GM23248 (cell line): ENCODE results near the gene AADACL4. TPM values are rescaled to one million over a fixed set of nuclear protein-coding genes. Genes with fewer than 3 reads are reported as not detected.

Experiments
- DNase-seq: peaks from one replicate; pipeline ENCODE4 v3.0.0-alpha.2; 2015
- H2AFZ ChIP-seq: fragments of 200-600 bp; sonication (generic); 2 replicates; pipeline ENCODE4 v1.6.1; 2016; ENCODE audit warnings: antibody characterized with exemption
- H3F3A ChIP-seq: fragments of 200-600 bp; sonication (generic); 2 replicates; pipeline ENCODE4 v1.6.1; 2016; ENCODE audit warnings: mild to moderate bottlenecking, antibody characterized with exemption, mixed run types; ENCODE audit not compliant: insufficient read depth
- H3K27ac ChIP-seq: fragments of 200-600 bp; sonication (generic); 2 replicates; pipeline ENCODE4 v1.5.1; 2016; ENCODE audit warnings: mild to moderate bottlenecking
- H3K27me3 ChIP-seq: fragments of 200-600 bp; sonication (generic); replicated peaks from 2 replicates; pipeline ENCODE4 v1.6.1; 2016; ENCODE audit warnings: mild to moderate bottlenecking; ENCODE audit not compliant: insufficient read depth
- H3K36me3 ChIP-seq: fragments of 200-600 bp; sonication (generic); 2 replicates; pipeline ENCODE4 v1.6.1; 2016; ENCODE audit warnings: low read depth, mild to moderate bottlenecking
- H3K4me1 ChIP-seq: fragments of 200-600 bp; sonication (generic); 2 replicates; pipeline ENCODE4 v1.6.1; 2016; ENCODE audit warnings: mild to moderate bottlenecking; ENCODE audit not compliant: insufficient read depth
- H3K4me2 ChIP-seq: fragments of 200-600 bp; sonication (generic); one replicate; pipeline ENCODE4 v1.6.1; 2016; ENCODE audit warnings: mild to moderate bottlenecking; ENCODE audit not compliant: unreplicated experiment
- H3K4me3 ChIP-seq: fragments of 200-600 bp; sonication (generic); 2 replicates; pipeline ENCODE4 v1.5.1; 2016; ENCODE audit warnings: mild to moderate bottlenecking
- H3K79me2 ChIP-seq: fragments of 200-600 bp; sonication (generic); 2 replicates; pipeline ENCODE4 v1.6.1; 2016; ENCODE audit warnings: mild to moderate bottlenecking; ENCODE audit not compliant: insufficient read depth
- H3K9ac ChIP-seq: fragments of 200-600 bp; sonication (generic); 2 replicates; pipeline ENCODE4 v1.6.1; 2016; ENCODE audit warnings: mild to moderate bottlenecking
- H3K9me2 ChIP-seq: fragments of 200-600 bp; sonication (generic); 2 replicates; pipeline ENCODE4 v1.6.1; 2016; ENCODE audit warnings: mixed run types, mild to moderate bottlenecking, moderate library complexity; ENCODE audit not compliant: insufficient read depth
- H3K9me3 ChIP-seq: fragments of 200-600 bp; sonication (generic); one replicate; pipeline ENCODE4 v1.6.1; 2017; ENCODE audit warnings: low read depth
- H4K20me1 ChIP-seq: fragments of 200-600 bp; sonication (generic); 2 replicates; pipeline ENCODE4 v1.6.0; 2016; ENCODE audit not compliant: insufficient read depth
- EZH2 ChIP-seq: fragments of 200-600 bp; sonication (generic); IDR thresholded peaks from 2 replicates; pipeline ENCODE4 v1.6.1; 2018; ENCODE audit warnings: antibody characterized with exemption, mild to moderate bottlenecking; ENCODE audit not compliant: insufficient read depth, poor library complexity, severe bottlenecking
- EZH2phosphoT487 ChIP-seq: fragments of 200-600 bp; sonication (generic); IDR thresholded peaks from 2 replicates; pipeline ENCODE4 v1.6.1; 2018; ENCODE audit warnings: antibody characterized with exemption, moderate library complexity, mild to moderate bottlenecking, low read depth; ENCODE audit not compliant: insufficient read depth
- WGBS, 2 experiments: methylation state at CpG; one replicate each; pipeline ENCODE4 v1.1.6; 2015 to 2017; ENCODE audit warnings: low lambda C conversion rate in 2 of 2, low coverage in 1 of 2; ENCODE audit errors: missing lambda C conversion rate in 2 of 2; 5-methylcytosine and 5-hydroxymethylcytosine counted together
- in situ Hi-C: fragments of 300-500 bp; cut with MboI; formaldehyde crosslinking; loops from 2 replicates; pipeline ENCODE4 v1.15.0; 2020
- polyA plus RNA-seq: library from polyadenylated mRNA; unstranded; fragments of >200 nt; fragmentation: Nextera tagmentation; extraction: Ambion mirVana; gene quantifications from 2 replicates; pipeline ENCODE4 v1.2.1, GENCODE V29; 2016
- total RNA-seq: library from RNA; depleted of rRNA; stranded (reverse); fragments of >200 nt; shearing (Covaris generic); gene quantifications from 2 replicates; pipeline ENCODE4 v1.2.3, GENCODE V29; 2014

AADACL4 gene
- total and polyA plus RNA-seq, 2 experiments from 2014 or later, result not detected

DNA sequence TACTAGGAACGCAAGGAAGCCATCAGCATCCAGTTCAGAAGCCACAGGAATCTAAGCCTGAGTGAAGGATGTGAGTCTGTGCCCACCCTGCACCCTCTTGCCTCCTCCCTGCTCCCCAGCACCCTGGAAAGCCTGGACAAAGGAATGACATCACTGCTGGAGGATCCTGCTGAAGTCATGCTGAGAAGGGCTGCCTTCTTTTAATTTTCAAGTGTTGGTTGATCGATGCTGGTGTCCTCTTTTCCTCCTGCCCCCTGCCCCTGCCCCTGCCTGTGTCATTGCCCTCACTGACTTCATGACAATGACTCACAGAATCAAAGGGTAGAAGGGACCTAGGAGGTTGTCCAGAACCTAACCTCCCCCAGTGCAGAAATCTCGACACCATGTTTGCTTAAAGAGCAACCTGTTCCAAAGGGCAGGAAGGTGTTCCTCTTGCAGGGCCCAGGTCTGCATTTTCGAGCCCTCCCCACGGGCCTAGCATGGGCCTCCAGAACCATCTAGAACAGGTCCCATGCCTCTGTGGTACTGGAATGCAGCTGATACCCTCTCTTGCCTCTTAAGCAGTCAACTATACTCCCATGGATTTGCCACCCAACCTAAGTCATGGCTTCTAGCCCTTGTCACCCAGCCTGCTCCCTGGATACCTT, 35.5 kb upstream of the AADACL4 start:
- no peak overlapping the region for H3K4me3 ChIP-seq
- H3K27ac ChIP-seq, result no peak overlapping the region
- no peaks in the 10 kb centered on the region for H3K9me2 ChIP-seq
- no peak for TF ChIP-seq EZH2
- peaks cover 39% of the 10 kb centered on the region for H3K4me1 ChIP-seq
- H3F3A ChIP-seq, result peaks cover 19% of the 10 kb centered on the region
- peaks cover 63% of the 10 kb centered on the region for H3K79me2 ChIP-seq
- H3K27me3 ChIP-seq, result no peaks in the 10 kb centered on the region
- H2AFZ ChIP-seq, result no peak overlapping the region
- no peak for DNase-seq
- H3K9ac ChIP-seq, result no peak overlapping the region
- WGBS, 2 experiments, result 93 to 95% methylated on average over 5 of the region's 5 CpGs
- no peak overlapping the region for H3K4me2 ChIP-seq
- no peaks in the 10 kb centered on the region for H3K9me3 ChIP-seq
- no peaks in the 10 kb centered on the region for H3K36me3 ChIP-seq
- in situ Hi-C loops, result no loop called here
- H4K20me1 ChIP-seq, result no peaks in the 10 kb centered on the region

DNA sequence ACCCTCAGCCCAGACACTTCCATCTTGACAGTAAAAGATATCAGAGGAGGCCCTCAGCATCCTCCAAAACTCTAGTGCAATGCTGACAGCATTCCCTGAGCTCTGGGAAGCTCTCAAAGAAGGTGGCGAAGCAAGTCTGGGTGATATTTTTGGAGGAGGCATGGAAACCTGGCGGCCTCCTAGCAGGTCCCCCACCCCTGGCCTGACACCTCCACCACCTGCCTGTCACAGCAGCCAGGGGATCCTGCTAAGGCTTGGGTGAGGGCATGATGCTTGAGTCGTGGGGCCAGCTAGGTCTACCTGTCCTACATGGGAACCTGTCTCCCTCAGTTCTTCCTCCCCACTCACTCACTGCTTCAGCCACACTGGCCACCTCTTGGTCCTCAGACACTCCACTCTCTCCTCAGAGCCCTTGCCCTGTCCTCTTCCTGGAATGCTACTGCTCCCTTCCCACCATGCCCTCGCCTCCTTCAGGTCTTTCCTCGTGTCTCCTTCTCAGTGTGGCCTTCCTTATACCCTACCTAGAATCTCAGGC, 34.3 kb upstream of the AADACL4 start:
- H3K4me2 ChIP-seq, result no peak overlapping the region
- H3K36me3 ChIP-seq, result no peaks in the 10 kb centered on the region
- no peak for DNase-seq
- H3K79me2 ChIP-seq, result peaks cover 74% of the 10 kb centered on the region
- H3K9ac ChIP-seq, result no peak overlapping the region
- H4K20me1 ChIP-seq, result no peaks in the 10 kb centered on the region
- H3K9me2 ChIP-seq, result no peaks in the 10 kb centered on the region
- no peaks in the 10 kb centered on the region for H3K27me3 ChIP-seq
- H3F3A ChIP-seq, result peaks cover 16% of the 10 kb centered on the region
- H2AFZ ChIP-seq, result no peak overlapping the region
- H3K4me3 ChIP-seq, result no peak overlapping the region
- H3K27ac ChIP-seq, result 0 out of 2 replicates have a peak overlapping the region, but pooled peaks have one; percentile 59
- H3K4me1 ChIP-seq, result peaks cover 31% of the 10 kb centered on the region
- no peaks in the 10 kb centered on the region for H3K9me3 ChIP-seq
- WGBS, 2 experiments, result 81 to 90% methylated on average over 5 of the region's 5 CpGs
- in situ Hi-C loops, result loop anchor here (10.0 kb wide), 1 partner anchor 205 kb away; no protein-coding TSS in a partner anchor
- no peak for TF ChIP-seq EZH2phosphoT487

DNA sequence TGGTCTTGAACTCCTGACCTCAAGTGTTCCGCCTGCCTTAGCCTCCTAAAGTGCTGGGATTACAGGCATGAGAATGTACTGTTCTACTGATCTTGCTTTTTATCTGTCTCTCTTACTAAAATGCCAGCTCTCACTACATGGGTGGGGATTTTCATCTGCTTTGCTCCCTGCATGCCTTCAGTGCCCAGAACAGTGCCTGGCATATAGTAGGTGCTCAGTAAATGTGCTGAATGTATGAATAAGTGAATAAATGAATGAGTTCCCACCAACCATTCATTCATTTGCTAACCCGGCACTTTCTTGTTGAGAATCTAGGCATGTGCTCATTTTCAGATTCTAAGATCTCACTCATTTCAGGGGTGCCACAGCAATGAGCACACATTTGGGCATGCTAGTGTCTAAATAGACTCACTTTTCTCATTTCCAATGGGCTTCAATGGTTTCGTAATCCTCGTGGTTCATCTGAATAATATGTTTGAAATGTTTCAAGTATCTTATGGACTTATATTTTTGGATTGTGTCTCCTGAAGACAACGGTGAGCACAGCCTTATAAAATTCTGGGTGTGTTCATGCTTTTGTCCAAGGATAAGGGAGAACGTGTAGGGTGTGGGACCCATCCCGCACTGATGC, 33.5 kb upstream of the AADACL4 start:
- Histone ChIP-seq H3K79me2 (peaks cover 76% of the 10 kb centered on the region), H3K27me3 (no peaks in the 10 kb centered on the region), H3K4me1 (peaks cover 35% of the 10 kb centered on the region), H3F3A (peaks cover 23% of the 10 kb centered on the region), H3K4me2 (peak overlapping the region; percentile 17), H3K9ac (0 out of 2 replicates have a peak overlapping the region, but pooled peaks have one; percentile 11), H3K9me3 (no peaks in the 10 kb centered on the region), H3K4me3 (no peak overlapping the region), H3K36me3 (no peaks in the 10 kb centered on the region), H2AFZ (no peak overlapping the region), H3K27ac (peak overlapping the region; percentile 59), H4K20me1 (no peaks in the 10 kb centered on the region), H3K9me2 (no peaks in the 10 kb centered on the region)
- WGBS, 2 experiments, result 49 to 51% methylated on average over 7 of the region's 7 CpGs
- DNase-seq, result peak; percentile 84
- in situ Hi-C loops, result loop anchor here (10.0 kb wide), 1 partner anchor 206 kb away; no protein-coding TSS in a partner anchor
- TF ChIP-seq EZH2 (no peak), EZH2phosphoT487 (no peak)

DNA sequence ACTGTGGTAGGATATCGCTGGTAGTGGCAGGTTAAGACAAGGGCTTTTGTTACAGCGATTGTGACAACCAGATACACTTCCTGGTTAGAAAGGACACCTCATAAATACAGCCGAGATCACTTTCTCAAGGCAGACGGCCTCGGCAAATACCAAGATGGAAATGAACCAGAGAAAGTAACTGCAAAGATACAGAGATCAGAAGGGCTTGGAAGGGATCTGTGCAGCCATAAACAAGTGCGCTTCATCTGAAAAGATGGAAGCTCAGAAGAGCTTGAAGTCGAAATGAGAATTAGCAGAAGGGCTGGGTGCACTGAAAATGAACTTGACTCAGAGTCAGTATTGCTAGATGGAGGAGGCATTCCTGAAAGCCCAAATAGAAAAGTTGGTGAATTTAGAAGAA, 32.9 kb upstream of the AADACL4 start:
- H3K4me2 ChIP-seq, result peak overlapping the region; percentile 17
- H3K4me3 ChIP-seq, result no peak overlapping the region
- 88 to 90% methylated on average over 7 of the region's 7 CpGs for WGBS, 2 experiments
- peaks cover 28% of the 10 kb centered on the region for H3F3A ChIP-seq
- H3K79me2 ChIP-seq, result peaks cover 79% of the 10 kb centered on the region
- no peak overlapping the region for H3K9ac ChIP-seq
- no peaks in the 10 kb centered on the region for H3K9me2 ChIP-seq
- no peaks in the 10 kb centered on the region for H3K36me3 ChIP-seq
- peaks cover 35% of the 10 kb centered on the region for H3K4me1 ChIP-seq
- TF ChIP-seq EZH2, result no peak
- TF ChIP-seq EZH2phosphoT487, result no peak
- H3K27ac ChIP-seq, result peak overlapping the region; percentile 59
- no peaks in the 10 kb centered on the region for H3K9me3 ChIP-seq
- H4K20me1 ChIP-seq, result no peaks in the 10 kb centered on the region
- no peaks in the 10 kb centered on the region for H3K27me3 ChIP-seq
- DNase-seq, result no peak
- in situ Hi-C loops, result loop anchor here (10.0 kb wide), 1 partner anchor 206 kb away; no protein-coding TSS in a partner anchor
- H2AFZ ChIP-seq, result no peak overlapping the region
